BE2C (cell line): ENCODE measurements around the gene MGA.

Experiments used
- DNase-seq: peaks from one replicate; pipeline ENCODE4 v3.0.0-alpha.2; 2020
- H3K27me3 ChIP-seq: fragments of 250-450 bp; sonication (Bioruptor Pico); 2 replicates; pipeline ENCODE4 v1.5.1; 2020; ENCODE audit warnings: mild to moderate bottlenecking
- H3K36me3 ChIP-seq: fragments of 250-450 bp; sonication (Bioruptor Pico); 2 replicates; pipeline ENCODE4 v1.5.1; 2020; ENCODE audit warnings: mild to moderate bottlenecking
- H3K4me1 ChIP-seq: fragments of 250-450 bp; sonication (Bioruptor Pico); 2 replicates; pipeline ENCODE4 v1.5.1; 2020
- H3K4me3 ChIP-seq: 2 replicates; pipeline ENCODE4 v1.5.1; 2011; ENCODE audit warnings: low read depth, low read length
- H3K9me3 ChIP-seq: fragments of 250-450 bp; sonication (Bioruptor Pico); 2 replicates; pipeline ENCODE4 v1.5.1; 2020
- CTCF ChIP-seq: IDR thresholded peaks from 2 replicates; pipeline ENCODE4 v1.5.1; 2012; ENCODE audit warnings: mild to moderate bottlenecking, low read depth, low read length

MGA gene

GRCh38 chr15:41820791-41821423, 160.7 kb downstream of the MGA start:
- H3K4me3 ChIP-seq = no peak overlapping the region
- TF ChIP-seq CTCF = no peak
- H3K27me3 ChIP-seq = no peaks in the 10 kb centered on the region
- H3K9me3 ChIP-seq = no peaks in the 10 kb centered on the region
- no peak for DNase-seq
- H3K36me3 ChIP-seq = peaks cover 8% of the 10 kb centered on the region
- no peaks in the 10 kb centered on the region for H3K4me1 ChIP-seq

- Histone ChIP-seq H3K4me3 (no peak overlapping the region), H3K36me3 (peaks cover 8% of the 10 kb centered on the region), H3K27me3 (no peaks in the 10 kb centered on the region), H3K9me3 (no peaks in the 10 kb centered on the region), H3K4me1 (no peaks in the 10 kb centered on the region)
- no peak for TF ChIP-seq CTCF
- DNase-seq = no peak
Measured at GRCh38 chr15:41821831-41822230, 161.6 kb downstream of the MGA start.

- DNase-seq = no peak
- Histone ChIP-seq H3K4me3 (no peak overlapping the region), H3K9me3 (no peaks in the 10 kb centered on the region), H3K36me3 (peaks cover 8% of the 10 kb centered on the region), H3K27me3 (no peaks in the 10 kb centered on the region), H3K4me1 (no peaks in the 10 kb centered on the region)
- no peak for TF ChIP-seq CTCF
Measured at GRCh38 chr15:41822471-41822870, 162.3 kb downstream of the MGA start.
